GM12801 (cell line): ENCODE results near the gene CPLANE1.

ENCODE experiments used
- CTCF ChIP-seq: IDR thresholded peaks from one replicate; pipeline ENCODE4 v1.5.1; 2011; ENCODE audit warnings: control low read depth; ENCODE audit not compliant: insufficient read length; ENCODE audit errors: extremely low read depth

Gene CPLANE1

DNA sequence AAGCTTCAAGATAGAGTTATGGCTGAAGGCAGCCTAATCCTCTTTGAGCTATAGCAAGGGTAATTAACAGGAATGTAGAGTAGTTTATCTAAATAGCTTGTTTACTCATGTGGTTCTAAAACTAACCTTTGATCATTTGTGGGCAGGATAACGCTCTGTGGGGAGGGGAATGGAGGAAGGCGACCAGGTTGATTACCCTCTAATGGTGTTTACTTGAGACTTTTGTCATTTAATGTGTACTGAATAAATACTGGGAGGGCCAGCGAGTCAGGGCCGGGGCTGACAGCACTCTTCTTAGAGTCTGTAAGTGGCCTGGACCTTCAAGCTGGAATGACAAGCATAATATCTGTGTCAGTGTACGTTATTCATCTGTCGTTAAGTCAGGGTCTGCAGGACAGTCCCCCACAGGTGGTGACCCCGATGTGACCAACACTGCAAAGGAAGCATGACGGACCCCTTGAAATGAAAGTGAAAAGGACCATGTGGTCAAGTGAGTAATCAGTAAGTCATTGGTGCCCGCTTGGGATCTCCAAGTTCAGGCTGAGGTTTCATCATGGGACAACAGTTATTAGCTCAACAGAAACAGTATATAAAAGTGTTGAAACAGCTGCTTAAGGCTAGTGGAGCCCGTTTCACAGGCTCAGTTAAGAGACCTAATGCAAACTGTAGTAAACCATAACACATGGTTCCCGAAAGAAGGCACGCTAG lies 162.6 kb downstream of the CPLANE1 start:
- TF ChIP-seq CTCF, result no peak

- TF ChIP-seq CTCF, result no peak
These were observed 168.5 kb downstream of the CPLANE1 start for GRCh38 chr5:37080697-37081096.

- no peak for TF ChIP-seq CTCF
These were observed 172.0 kb downstream of the CPLANE1 start for GRCh38 chr5:37077146-37077545.

DNA sequence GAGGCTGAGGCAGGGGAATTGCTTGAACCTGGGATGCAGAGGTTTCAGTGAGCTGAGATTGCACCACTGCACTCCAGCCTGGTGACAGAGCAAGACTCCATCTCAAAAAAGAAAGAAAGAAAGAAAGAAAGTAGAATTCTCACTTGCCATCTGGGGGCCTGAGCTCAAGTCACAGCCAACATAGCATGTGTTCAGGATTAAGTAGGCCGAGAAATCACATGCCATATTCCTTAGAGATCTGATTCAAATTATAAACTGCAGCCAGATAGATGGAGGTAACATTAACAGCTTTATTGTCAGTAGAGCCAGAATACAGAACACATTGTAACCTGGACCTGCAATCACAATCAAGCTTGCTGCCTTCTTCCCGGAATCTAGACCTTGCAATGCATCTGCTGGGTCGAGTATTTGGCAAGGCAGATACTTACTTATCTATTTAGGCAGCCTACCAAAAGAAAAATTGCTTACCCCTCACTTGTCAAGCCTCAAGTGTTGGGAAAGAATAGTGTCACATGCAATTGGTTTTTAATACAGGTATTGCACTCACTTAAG lies 173.7 kb downstream of the CPLANE1 start:
- no peak for TF ChIP-seq CTCF

DNA sequence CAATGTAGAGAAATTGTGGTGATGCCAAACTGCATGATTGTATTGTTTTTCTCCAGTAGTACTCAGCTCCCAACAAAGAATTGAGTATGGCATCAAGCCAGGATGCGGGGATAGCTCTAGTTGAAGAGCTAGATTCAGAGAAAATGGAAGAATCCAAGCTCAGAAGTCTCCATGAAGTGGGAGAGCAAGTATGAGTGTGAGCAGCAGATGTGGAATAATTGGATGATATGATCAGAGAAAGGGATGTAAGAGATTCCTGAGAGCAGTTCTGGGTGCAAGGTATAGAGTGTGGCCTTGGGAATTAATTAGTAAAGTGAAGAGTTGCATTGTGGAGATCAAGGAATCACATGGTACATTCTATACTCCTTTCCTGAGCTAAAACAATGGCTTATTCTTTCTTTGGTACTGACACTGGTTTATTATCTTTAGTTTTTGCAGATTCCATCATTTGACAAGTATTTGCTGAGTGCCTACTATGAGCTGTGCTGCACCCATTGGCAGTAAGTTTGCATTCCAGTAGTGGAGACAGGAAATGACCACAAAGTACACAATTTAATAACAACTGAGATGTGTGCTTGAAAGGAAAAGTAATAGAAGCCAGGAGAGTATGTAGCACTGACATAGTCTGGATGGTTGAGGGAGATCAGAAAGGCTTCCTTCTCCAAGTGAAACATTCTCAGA lies 177.1 kb downstream of the CPLANE1 start:
- TF ChIP-seq CTCF, result no peak

DNA sequence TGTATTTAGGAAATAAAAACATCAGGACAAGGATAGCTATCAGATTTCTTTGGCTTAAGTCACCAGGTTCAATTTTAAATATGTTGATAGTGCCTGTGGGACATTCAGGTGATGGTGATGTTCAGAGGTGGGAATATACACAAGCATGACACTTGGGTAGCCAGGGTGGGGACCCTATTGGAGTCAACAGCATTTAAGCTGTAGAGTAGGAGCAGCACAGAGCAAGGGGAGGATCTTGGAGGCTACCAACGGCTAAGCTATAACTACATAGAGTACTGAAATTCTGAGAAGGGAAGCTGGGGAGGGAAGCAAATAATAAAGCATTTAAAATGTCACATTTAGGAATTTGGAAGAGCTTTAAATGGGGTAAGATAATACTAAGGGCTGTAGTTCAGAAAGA lies 177.7 kb downstream of the CPLANE1 start:
- no peak for TF ChIP-seq CTCF

DNA sequence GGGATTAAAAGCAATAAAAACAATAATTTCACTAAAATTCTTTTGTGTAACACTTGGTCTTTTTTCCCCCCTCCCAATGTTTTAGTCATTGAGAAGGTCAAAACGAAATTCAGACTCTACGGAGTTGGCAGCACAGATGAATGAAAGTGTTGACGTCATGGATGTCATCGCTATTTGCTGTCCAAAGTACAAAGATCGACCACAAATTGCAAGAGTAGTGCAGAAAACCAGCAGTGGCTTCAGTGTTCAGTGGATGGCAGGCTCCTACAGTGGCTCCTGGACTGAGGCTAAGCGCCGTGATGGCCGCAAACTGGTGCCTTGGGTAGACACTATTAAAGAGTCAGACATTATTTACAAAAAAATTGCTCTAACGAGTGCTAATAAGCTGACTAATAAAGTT lies 184.7 kb downstream of the CPLANE1 start:
- TF ChIP-seq CTCF, result no peak
